ENCODE data around the gene MTMR8.

MTMR8 gene

DNA sequence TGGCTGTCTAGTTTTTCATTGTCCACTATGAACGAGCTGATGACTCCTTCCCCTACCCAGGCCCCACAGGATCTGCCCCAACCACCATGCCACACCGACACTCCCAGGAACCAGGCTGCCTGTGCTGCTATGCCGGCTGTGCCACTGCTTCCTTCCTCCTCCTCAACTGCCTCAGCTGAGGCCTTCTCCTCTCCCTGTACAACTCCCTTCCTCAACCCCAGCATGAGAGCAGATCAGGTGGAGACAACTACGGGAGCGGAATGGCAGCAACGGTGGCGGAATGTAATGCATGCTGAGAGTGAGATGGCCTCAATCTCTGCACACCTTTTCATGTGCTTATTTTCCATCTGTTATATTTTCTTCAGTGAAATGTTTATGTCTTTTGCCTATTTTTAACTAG lies 88.5 kb downstream of the MTMR8 start:
- DNase-seq (ENCODE audit: low read depth in 2 of 2), result no peak

DNA sequence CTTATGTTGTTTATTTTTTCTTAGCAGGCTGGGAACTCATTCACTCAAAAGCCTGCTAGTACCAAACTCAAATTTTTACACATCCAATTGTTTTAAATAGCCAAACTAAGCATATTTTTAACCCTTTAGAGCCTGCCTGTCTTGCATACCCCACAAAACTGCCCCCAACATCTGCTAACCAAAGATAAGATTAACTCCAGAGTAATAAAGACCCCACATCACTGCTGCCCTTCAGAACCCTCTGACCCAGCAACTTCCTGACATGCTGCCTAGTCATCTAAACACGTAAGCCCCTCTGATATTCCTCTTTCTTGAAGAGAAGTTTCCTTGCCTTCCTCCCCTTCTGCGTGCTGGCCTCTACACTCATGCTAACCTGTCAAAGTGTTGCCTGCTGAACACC lies 104.1 kb downstream of the MTMR8 start:
- DNase-seq (ENCODE audit: low read depth in 2 of 2), result no peak

DNA sequence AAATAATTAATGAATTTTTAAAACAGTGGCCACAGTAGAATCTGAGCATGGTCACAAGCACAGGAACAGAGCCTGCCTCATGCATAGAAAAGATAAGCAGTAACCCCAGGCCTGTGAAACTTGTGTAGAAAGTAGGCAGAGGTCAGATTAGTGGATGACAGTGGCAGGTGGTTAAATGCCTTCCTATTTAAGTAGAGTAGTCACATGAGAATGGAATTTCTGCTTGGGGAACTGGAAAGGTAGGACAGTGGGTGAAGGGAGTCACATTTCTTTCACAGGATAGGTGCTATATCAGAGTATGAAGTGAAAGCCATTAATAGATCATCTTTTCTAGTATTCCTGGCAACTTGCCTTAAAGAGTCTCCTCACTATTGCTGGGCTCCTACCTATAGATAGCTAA lies 130.0 kb downstream of the MTMR8 start:
- DNase-seq (ENCODE audit: low read depth in 2 of 2), result no peak

DNA sequence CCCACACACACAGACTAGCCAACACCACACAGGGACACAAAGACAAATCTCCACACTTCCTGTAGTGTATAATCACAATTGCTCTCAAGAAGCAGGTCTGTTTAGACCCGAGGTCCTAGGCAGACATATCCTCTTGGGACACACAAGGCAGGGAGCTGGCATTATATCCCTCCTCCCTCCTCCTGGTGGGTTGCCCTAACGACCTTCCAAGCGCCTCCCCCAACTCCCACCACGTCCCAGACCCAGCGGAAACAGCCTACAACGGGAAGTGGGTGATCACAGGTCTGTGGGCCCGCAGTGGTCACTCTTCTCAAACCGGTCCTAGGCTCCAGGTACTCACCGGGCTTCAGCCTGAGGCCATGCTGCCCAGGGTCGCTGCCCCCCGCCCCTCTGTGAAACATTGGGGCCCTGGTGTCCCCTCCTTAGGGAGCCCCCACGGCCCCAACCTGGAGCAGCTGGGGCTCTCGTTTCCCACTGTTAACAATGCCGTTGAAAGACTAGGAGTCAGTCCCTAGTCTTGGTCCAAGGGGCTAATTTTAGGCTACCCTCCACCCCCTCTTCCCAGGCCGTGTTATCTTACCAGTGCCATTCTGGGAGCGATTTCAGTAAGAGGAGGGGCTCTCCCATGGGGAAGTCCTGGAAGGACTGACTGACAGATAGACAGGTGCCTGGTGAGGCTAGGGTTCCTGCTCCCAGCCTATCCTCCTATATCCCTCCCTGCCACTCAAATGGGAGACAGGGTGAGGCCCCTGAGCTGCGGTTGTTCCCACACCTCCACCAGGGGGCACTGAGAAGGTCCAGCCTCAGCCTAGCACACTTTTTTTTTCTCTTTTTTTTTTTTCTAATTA lies 164.9 kb downstream of the MTMR8 start, which contains the start of gene ASB12:
Gene ASB12 (minus strand): TSS at position 485 of the 848 bp plus-strand sequence. CDS start 4,957 bp downstream, outside the sequence.
- DNase-seq (ENCODE audit: low read depth in 2 of 2), result no peak

DNA sequence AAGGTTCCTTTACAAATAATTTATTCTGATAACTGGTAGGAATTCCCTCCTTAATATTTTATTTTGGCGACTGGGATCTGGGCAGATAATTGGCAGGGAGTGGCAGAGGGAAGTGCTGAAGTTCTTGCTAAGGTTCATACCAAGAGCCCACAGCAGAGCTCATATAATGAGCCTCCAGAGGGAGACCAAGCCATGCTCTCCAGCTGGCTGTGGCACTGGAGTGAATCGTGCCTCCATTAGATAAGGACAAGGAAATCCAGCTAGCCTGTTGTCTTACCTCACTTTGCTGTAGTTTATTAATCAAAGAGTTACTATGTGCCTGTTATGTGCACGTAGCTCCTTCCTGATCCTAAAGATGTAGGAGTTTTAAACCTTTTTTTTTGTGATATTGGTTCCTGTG lies 166.1 kb downstream of the MTMR8 start:
- DNase-seq (ENCODE audit: low read depth in 2 of 2), result no peak

Measured in activated CD8-positive, alpha-beta memory T cell treated with anti-CD3 and anti-CD28 coated beads for 4 hours (primary cell).